CD4-positive, CD25-positive, alpha-beta regulatory T cell (primary cell): ENCODE measurements around the gene CDC45. TPM values are rescaled to one million over a fixed set of nuclear protein-coding genes. Genes with fewer than 3 reads are reported as not detected.
A peak's percentile ranks its signal among the peaks of the same experiment; 100 is the strongest.
"Not testable (repeated sequence)": the region's sequence is repeated elsewhere in the genome, so short reads cannot be mapped to it uniquely, and the experiment has no call there.

Experiments used
- ATAC-seq, 2 donors: fragments of 150-1000 bp; cut with Tn5 transposase; one replicate each; pipeline ENCODE4 v1.10.0; 2021; ENCODE audit warnings: low read depth in 2 of 2, moderate number of reproducible peaks in 2 of 2, moderate library complexity in 1 of 2
- DNase-seq, 3 donors: peaks; one replicate each; pipeline versions ENCODE4 v3.0.0 to v3.0.0-alpha.2; 2012 to 2022; ENCODE audit warnings: mixed read lengths in 1 of 3
- H3K27ac ChIP-seq: one replicate; pipeline ENCODE4 v1.7.0; 2013; ENCODE audit warnings: mild to moderate bottlenecking, low read length; ENCODE audit not compliant: insufficient read depth, poor library complexity, severe bottlenecking
- H3K27me3 ChIP-seq: one replicate; pipeline ENCODE4 v1.7.0; 2013; ENCODE audit warnings: low read length; ENCODE audit not compliant: control insufficient read depth, insufficient read depth
- H3K36me3 ChIP-seq: one replicate; pipeline ENCODE4 v1.7.0; 2013; ENCODE audit warnings: mild to moderate bottlenecking, low read length, moderate library complexity; ENCODE audit not compliant: control insufficient read depth, insufficient read depth
- H3K4me1 ChIP-seq: 2 replicates; pipeline ENCODE4 v1.7.0; 2013; ENCODE audit warnings: mild to moderate bottlenecking, low read length; ENCODE audit not compliant: insufficient read depth, control insufficient read depth, poor library complexity, severe bottlenecking
- H3K4me3 ChIP-seq: one replicate; pipeline ENCODE4 v1.7.0; 2013; ENCODE audit warnings: low read depth, mild to moderate bottlenecking, low read length, moderate library complexity
- H3K9me3 ChIP-seq, 2 experiments: 1 replicate in 1 of 2; 2 replicates in 1 of 2; pipeline ENCODE4 v1.7.0; 2013; ENCODE audit warnings: low read length in 2 of 2, mild to moderate bottlenecking in 1 of 2, moderate library complexity in 1 of 2; ENCODE audit not compliant: control insufficient read depth in 2 of 2
- H3K27ac Mint-ChIP-seq, 3 donors: one replicate each; pipeline ENCODE4 v1.8.0; 2020 to 2022; ENCODE audit warnings: mild to moderate bottlenecking in 3 of 3, mixed read lengths in 3 of 3, moderate library complexity in 2 of 3
- H3K27me3 Mint-ChIP-seq: one replicate; pipeline ENCODE4 v1.8.0; 2022; ENCODE audit warnings: mild to moderate bottlenecking, mixed read lengths
- H3K36me3 Mint-ChIP-seq: one replicate; pipeline ENCODE4 v1.8.0; 2020; ENCODE audit warnings: mixed read lengths
- H3K4me1 Mint-ChIP-seq, 4 donors: one replicate each; pipeline ENCODE4 v1.8.0; 2020 to 2022; ENCODE audit warnings: mixed read lengths in 4 of 4, mild to moderate bottlenecking in 1 of 4
- H3K4me3 Mint-ChIP-seq, 4 donors: one replicate each; pipeline ENCODE4 v1.8.0; 2020 to 2022; ENCODE audit warnings: mild to moderate bottlenecking in 4 of 4, mixed read lengths in 4 of 4, moderate library complexity in 3 of 4
- H3K9me3 Mint-ChIP-seq, 7 donors: one replicate each; pipeline ENCODE4 v1.8.0; 2020 to 2022; ENCODE audit warnings: mixed read lengths in 7 of 7, mild to moderate bottlenecking in 3 of 7, moderate library complexity in 2 of 7
- polyA plus RNA-seq, 4 donors: library from polyadenylated mRNA; unstranded; fragments of 300-500 nt; fragmentation: Illumina TruSeq; gene quantifications; one replicate each; pipeline ENCODE4 v1.2.3, GENCODE V29; 2021
- total RNA-seq: library from RNA; stranded (reverse); gene quantifications from one replicate; pipeline ENCODE4 v1.2.3, GENCODE V29; 2022

CDC45 gene
- total and polyA plus RNA-seq, 5 donors from 2014 or later: 0.56 to 3.4 (median 2.5) TPM

GRCh38 chr22:19445279-19445982 lies 34.3 kb upstream of the CDC45 start:
- not testable (repeated sequence) for ATAC-seq, DNase-seq, H3K27me3 Mint-ChIP-seq, H3K9me3 Mint-ChIP-seq, H3K4me3 ChIP-seq, H3K27me3 ChIP-seq, H3K9me3 ChIP-seq, H3K27ac ChIP-seq
- Mint-ChIP-seq H3K27ac (peak overlapping the region in 2 of 3 donors; percentile 32 to 64), H3K36me3 (peaks cover 11% of the 10 kb centered on the region), H3K4me3 (peak overlapping the region; percentile 21 to 82 (median 68)), H3K4me1 (peaks cover 18 to 59% (median 43%) of the 10 kb centered on the region in 4 donors)
- Histone ChIP-seq H3K36me3 (peaks cover 26% of the 10 kb centered on the region), H3K4me1 (peaks cover 30% of the 10 kb centered on the region)

GRCh38 chr22:19446603-19447329 lies 33.0 kb upstream of the CDC45 start:
- Mint-ChIP-seq H3K36me3 (peaks cover 11% of the 10 kb centered on the region), H3K4me3 (peak overlapping the region; percentile 94 to 98 (median 94)), H3K27me3 (no peaks in the 10 kb centered on the region), H3K9me3 (no peaks in the 10 kb centered on the region), H3K27ac (peak overlapping the region; percentile 94 to 97 (median 96)), H3K4me1 (peaks cover 21 to 59% (median 39%) of the 10 kb centered on the region in 4 donors)
- Histone ChIP-seq H3K27ac (peak overlapping the region; percentile 90), H3K36me3 (peaks cover 34% of the 10 kb centered on the region), H3K9me3 (no peaks in the 10 kb centered on the region), H3K27me3 (no peaks in the 10 kb centered on the region), H3K4me3 (peak overlapping the region; percentile 85), H3K4me1 (peaks cover 30% of the 10 kb centered on the region)
- ATAC-seq (peak in 1 of 2 donors; percentile 10), DNase-seq (no peak)

GRCh38 chr22:19447330-19448075 lies 32.2 kb upstream of the CDC45 start, which contains the start of gene C22orf39:
C22orf39 (minus strand) TSS chr22:19447711; CDS start chr22:19447688, 23 bp downstream.
- Histone ChIP-seq H3K27me3 (no peaks in the 10 kb centered on the region), H3K4me1 (peaks cover 30% of the 10 kb centered on the region), H3K9me3 (no peaks in the 10 kb centered on the region), H3K27ac (peak within 1 kb of the TSS; percentile 90), H3K36me3 (peaks cover 30% of the 10 kb centered on the region), H3K4me3 (peak within 1 kb of the TSS; percentile 95)
- peak; percentile 89 to 95 (median 92) for DNase-seq
- Mint-ChIP-seq H3K9me3 (no peaks in the 10 kb centered on the region), H3K27me3 (no peaks in the 10 kb centered on the region), H3K4me1 (peaks cover 22 to 54% (median 35%) of the 10 kb centered on the region in 4 donors), H3K27ac (peak within 1 kb of the TSS; percentile 94 to 97 (median 96)), H3K36me3 (peaks cover 9% of the 10 kb centered on the region), H3K4me3 (peak within 1 kb of the TSS; percentile 94 to 98 (median 94))
- peak; percentile 91 to 95 for ATAC-seq

- H3K4me1 ChIP-seq: peaks cover 30% of the 10 kb centered on the region
- no peaks in the 10 kb centered on the region for H3K9me3 ChIP-seq
- peak overlapping the region; percentile 90 for H3K27ac ChIP-seq
- Mint-ChIP-seq H3K36me3 (peaks cover 14% of the 10 kb centered on the region), H3K27me3 (no peaks in the 10 kb centered on the region), H3K4me3 (peak overlapping the region; percentile 94 to 95 (median 94)), H3K4me1 (peaks cover 21 to 48% (median 34%) of the 10 kb centered on the region in 4 donors), H3K9me3 (no peaks in the 10 kb centered on the region), H3K27ac (peak overlapping the region; percentile 92 to 94 (median 93))
- peak overlapping the region; percentile 95 for H3K4me3 ChIP-seq
- H3K27me3 ChIP-seq: no peaks in the 10 kb centered on the region
- H3K36me3 ChIP-seq: peaks cover 31% of the 10 kb centered on the region
- DNase-seq (no peak), ATAC-seq (peak; percentile 0 to 5)
These were observed 31.6 kb upstream of the CDC45 start for GRCh38 chr22:19448076-19448607.

GRCh38 chr22:19448739-19449421 lies 30.8 kb upstream of the CDC45 start:
- Mint-ChIP-seq H3K4me3 (peak overlapping the region in 3 of 4 donors; percentile 94 to 95 (median 94)), H3K27ac (peak overlapping the region; percentile 5 to 94 (median 85)), H3K9me3 (no peaks in the 10 kb centered on the region), H3K27me3 (no peaks in the 10 kb centered on the region), H3K4me1 (peaks cover 17 to 42% (median 31%) of the 10 kb centered on the region in 4 donors), H3K36me3 (peaks cover 17% of the 10 kb centered on the region)
- Histone ChIP-seq H3K4me1 (peaks cover 30% of the 10 kb centered on the region), H3K27ac (peak overlapping the region; percentile 90), H3K4me3 (peak overlapping the region; percentile 95), H3K36me3 (peaks cover 31% of the 10 kb centered on the region), H3K27me3 (no peaks in the 10 kb centered on the region), H3K9me3 (no peaks in the 10 kb centered on the region)
- peak in 1 of 3 donors; percentile 48 for DNase-seq
- ATAC-seq: no peak

GRCh38 chr22:19449422-19449767 lies 30.3 kb upstream of the CDC45 start:
- Histone ChIP-seq H3K9me3 (no peaks in the 10 kb centered on the region), H3K36me3 (peaks cover 31% of the 10 kb centered on the region), H3K27ac (peak overlapping the region; percentile 5), H3K4me3 (no peak overlapping the region), H3K27me3 (no peaks in the 10 kb centered on the region), H3K4me1 (peaks cover 30% of the 10 kb centered on the region)
- Mint-ChIP-seq H3K4me1 (peaks cover 15 to 39% (median 29%) of the 10 kb centered on the region in 4 donors), H3K4me3 (peak overlapping the region; percentile 21 to 58 (median 52)), H3K9me3 (no peaks in the 10 kb centered on the region), H3K27me3 (no peaks in the 10 kb centered on the region), H3K36me3 (peaks cover 20% of the 10 kb centered on the region), H3K27ac (peak overlapping the region in 1 of 3 donors; percentile 31)
- DNase-seq (no peak), ATAC-seq (no peak)
